Measurements from ENCODE around the gene HTATSF1. TPM values are rescaled to one million over a fixed set of nuclear protein-coding genes. Genes with fewer than 3 reads are reported as not detected.

Gene HTATSF1
- total RNA-seq, 1 experiment from 2014 or later: 49.5 TPM

GRCh38 chrX:136452614-136453013 lies 44.8 kb upstream of the HTATSF1 start:
- Histone ChIP-seq H4K8ac (replicated peaks; ENCODE audit: insufficient read length, low read depth, low read length) (no peak overlapping the region), H3K79me1 (ENCODE audit: insufficient read depth, low read depth, low read length, poor library complexity, severe bottlenecking) (no peaks in the 10 kb centered on the region), H2BK15ac (ENCODE audit: low read depth, low read length) (no peak overlapping the region), H2BK5ac (ENCODE audit: insufficient read length, low read length) (no peak overlapping the region), H3K18ac (ENCODE audit: insufficient read length, low read depth, low read length) (no peak overlapping the region), H3K56ac (ENCODE audit: insufficient read length, low read depth, low read length) (no peak overlapping the region), H3T11ph (ENCODE audit: low read length) (no peak overlapping the region), H4K91ac (ENCODE audit: insufficient read length, low read depth, low read length) (no peak overlapping the region), H3K9ac (ENCODE audit: extremely low read depth, insufficient read length, low read length) (no peak overlapping the region), H2BK20ac (ENCODE audit: low read depth, low read length, poor library complexity, severe bottlenecking) (no peak overlapping the region), H4K20me1 (ENCODE audit: control insufficient read depth, insufficient read depth, insufficient read length) (no peaks in the 10 kb centered on the region), H2AFZ (ENCODE audit: low read length) (no peak overlapping the region), H3K27me3 (ENCODE audit: insufficient read depth, low read length) (no peaks in the 10 kb centered on the region), H3K23ac (ENCODE audit: insufficient read length, low read depth, low read length) (no peak overlapping the region), H3K4me1 (ENCODE audit: insufficient read depth, low read length) (no peaks in the 10 kb centered on the region), H3K4me2 (ENCODE audit: insufficient read depth, insufficient read length, low read length) (no peak overlapping the region), H2BK120ac (ENCODE audit: low read depth, low read length, poor library complexity, severe bottlenecking) (no peak overlapping the region), H3K14ac (ENCODE audit: insufficient read depth, low read length) (no peak overlapping the region), H4K5ac (ENCODE audit: insufficient read length, low read depth, low read length) (no peak overlapping the region), H3K79me2 (ENCODE audit: insufficient read depth, low read length) (no peaks in the 10 kb centered on the region), H3K9me3 (ENCODE audit: control insufficient read depth, low read depth, low read length) (peaks cover 38% of the 10 kb centered on the region), H3K27ac (ENCODE audit: insufficient read length, low read depth, low read length) (no peak overlapping the region), H3K23me2 (ENCODE audit: insufficient read length, low read depth, low read length, poor library complexity, severe bottlenecking) (no peaks in the 10 kb centered on the region), H3K4ac (ENCODE audit: low read depth, low read length) (no peak overlapping the region), H2AK5ac (ENCODE audit: insufficient read length, low read length) (no peak overlapping the region), H2BK12ac (ENCODE audit: insufficient read length, low read depth, low read length) (no peak overlapping the region)
- H3K4me3 Mint-ChIP-seq: no peak overlapping the region
- H3K27ac Mint-ChIP-seq: no peak overlapping the region
- no peaks in the 10 kb centered on the region for H3K36me3 Mint-ChIP-seq (ENCODE audit: insufficient read depth in 1 of 3, low read depth in 3 of 3)
- TF ChIP-seq CTCF (conservative IDR thresholded peaks at IDR 0.05): no peak
- H3K4me1 Mint-ChIP-seq: no peaks in the 10 kb centered on the region
- WGBS (ENCODE audit: extremely low coverage, insufficient read length, low lambda C conversion rate): no CpG with 5 or more reads among the region's 5 CpGs
- H3K9me3 Mint-ChIP-seq: peaks cover 24 to 31% of the 10 kb centered on the region in 2 experiments
- H3K27me3 Mint-ChIP-seq (ENCODE audit: low read depth): peaks cover 2% of the 10 kb centered on the region; the same call in 1 of the 2 replicates
- DNase-seq: no peak

Data from H9 (cell line).